ENCODE results near the gene CACTIN.
"Not testable (repeated sequence)": the region's sequence is repeated elsewhere in the genome, so short reads cannot be mapped to it uniquely, and the experiment has no call there.

The CACTIN gene

DNA sequence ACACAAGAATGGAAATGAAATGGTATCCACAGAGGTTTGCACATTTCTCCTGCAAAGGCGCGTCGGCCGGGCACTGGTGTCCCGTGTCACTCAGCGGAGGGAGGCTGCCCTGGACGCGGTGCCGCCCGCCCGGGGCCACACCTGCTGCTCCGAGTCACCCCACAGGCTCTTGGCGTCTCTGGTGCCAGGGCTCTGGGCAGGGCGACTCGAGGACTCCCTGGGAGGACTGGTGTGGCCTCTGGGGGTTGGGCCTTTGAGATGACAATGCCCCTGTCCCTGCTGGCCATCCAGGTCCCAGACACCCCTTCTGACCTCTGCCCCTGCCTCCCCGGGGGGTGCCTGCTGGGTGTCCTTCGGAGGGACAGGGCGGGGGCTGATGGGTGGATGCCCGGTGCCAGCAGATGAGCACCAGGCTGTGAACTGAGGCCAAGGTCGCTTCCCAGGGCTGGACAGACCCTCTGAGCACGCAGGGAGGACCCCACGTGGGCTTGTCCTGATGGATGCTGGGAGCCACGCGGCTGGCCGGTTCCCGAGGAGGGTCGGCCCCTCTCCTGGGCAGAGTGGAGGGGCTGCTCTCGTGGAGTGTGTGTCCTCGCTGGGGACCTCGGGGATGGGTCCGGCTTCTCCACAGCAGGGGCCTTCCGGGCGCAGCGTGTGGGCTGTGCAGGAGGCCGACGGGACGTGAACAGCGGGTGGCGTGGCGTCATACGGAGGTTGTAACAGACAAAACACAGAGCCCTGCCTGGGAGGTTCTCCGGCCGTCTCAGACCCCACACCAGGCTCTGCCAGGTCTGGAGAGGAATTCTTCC lies 4.7 kb upstream of the CACTIN start:
- no peak overlapping the region for H3K4me3 ChIP-seq
- TF ChIP-seq Cebpa-rat (IDR thresholded peaks at IDR 0.05), result no peak
- peaks cover 0 to 55% (median 3%) of the 10 kb centered on the region in 11 experiments; a peak in 17 of 22 replicates for H4K20me1 ChIP-seq
- no peak overlapping the region; a peak in 1 of 22 replicates for H3K27ac ChIP-seq
- peaks cover 14 to 49% (median 29%) of the 10 kb centered on the region in 11 experiments; a peak in 20 of 22 replicates for H3K36me3 ChIP-seq
- peak overlapping the region in 3 of 11 experiments; percentile 5 to 29 (median 10); a peak in 4 of 22 replicates for H3K9ac ChIP-seq
- H3K4me1 ChIP-seq, result peaks cover 0 to 13% (median 4%) of the 10 kb centered on the region in 10 experiments; a peak in 7 of 20 replicates
- H3K4me2 ChIP-seq, result 0 out of 22 replicates have a peak overlapping the region, but pooled peaks of 1 of the 11 experiments have one; percentile 3
- no peaks in the 10 kb centered on the region for H3K9me3 ChIP-seq (replicated peaks in 1 of 11)
- no peaks in the 10 kb centered on the region for H3K27me3 ChIP-seq

DNA sequence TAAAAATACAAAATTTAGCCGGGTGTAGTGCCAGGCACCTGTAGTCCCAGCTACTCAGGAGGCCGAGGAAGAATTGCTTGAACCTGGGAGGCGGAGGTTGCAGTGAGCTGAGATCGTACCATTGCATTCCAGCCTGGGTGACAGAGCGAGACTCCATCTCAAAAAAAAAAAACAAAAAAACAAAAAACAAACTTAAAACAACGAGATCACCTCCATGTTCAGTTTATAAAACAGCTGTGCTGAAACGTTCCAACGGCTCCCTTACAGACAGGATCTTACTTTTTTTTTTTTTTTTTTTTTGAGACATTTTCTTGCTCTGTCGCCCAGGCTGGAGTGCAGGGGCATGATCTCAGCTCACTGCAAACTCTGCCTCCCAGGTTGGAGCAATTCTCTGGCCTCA lies 2.2 kb upstream of the CACTIN start:
- peaks cover 19 to 41% (median 35%) of the 10 kb centered on the region in 11 experiments for H3K36me3 ChIP-seq
- H3K4me3 ChIP-seq; H3K27me3 ChIP-seq; H3K27ac ChIP-seq; H3K4me2 ChIP-seq; H3K9me3 ChIP-seq (replicated peaks in 1 of 11): not testable (repeated sequence)
- H3K9ac ChIP-seq, result peak overlapping the region in 1 of 11 experiments; percentile 23; a peak in 1 of 22 replicates
- H4K20me1 ChIP-seq, result peaks cover 0 to 63% (median 28%) of the 10 kb centered on the region in 11 experiments; a peak in 19 of 22 replicates
- H3K4me1 ChIP-seq, result peaks cover 18 to 31% (median 22%) of the 10 kb centered on the region in 10 experiments

DNA sequence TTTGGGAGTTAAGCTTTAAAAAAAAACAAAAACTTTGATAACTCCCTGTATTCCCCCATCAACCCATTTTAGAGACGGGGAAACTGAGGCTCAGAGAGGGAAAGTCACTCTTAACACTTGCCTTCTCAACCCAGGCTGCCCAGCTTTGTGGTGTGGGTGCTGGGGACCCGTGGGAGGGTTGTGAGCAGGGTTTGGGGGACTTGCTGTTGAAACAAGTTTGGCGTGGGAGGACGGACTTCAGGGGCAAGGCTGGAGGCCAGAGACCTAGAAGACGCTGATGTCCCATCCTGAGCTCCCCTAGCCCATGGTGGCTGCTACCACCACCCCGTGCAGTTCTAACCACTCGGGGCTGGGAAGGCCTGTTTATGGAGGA lies 747 bp upstream of the CACTIN start:
- peaks cover 18 to 35% (median 22%) of the 10 kb centered on the region in 10 experiments for H3K4me1 ChIP-seq
- peaks cover 0 to 63% (median 41%) of the 10 kb centered on the region in 11 experiments; a peak in 19 of 22 replicates for H4K20me1 ChIP-seq
- no peak overlapping the region; a peak in 1 of 20 replicates for H3K4me3 ChIP-seq
- H3K9ac ChIP-seq, result peak overlapping the region in 4 of 11 experiments; percentile 89 to 96 (median 94); a peak in 2 of 22 replicates
- no peaks in the 10 kb centered on the region for H3K9me3 ChIP-seq (replicated peaks in 1 of 11)
- H3K4me2 ChIP-seq, result peak overlapping the region in 9 of 11 experiments; percentile 36 to 100 (median 92); a peak in 17 of 22 replicates
- H3K36me3 ChIP-seq, result peaks cover 22 to 41% (median 35%) of the 10 kb centered on the region in 11 experiments
- H3K27me3 ChIP-seq, result no peaks in the 10 kb centered on the region
- no peak for TF ChIP-seq Cebpa-rat (IDR thresholded peaks at IDR 0.05)
- H3K27ac ChIP-seq, result peak overlapping the region in 3 of 11 experiments; percentile 8 to 98 (median 94); a peak in 4 of 22 replicates

DNA sequence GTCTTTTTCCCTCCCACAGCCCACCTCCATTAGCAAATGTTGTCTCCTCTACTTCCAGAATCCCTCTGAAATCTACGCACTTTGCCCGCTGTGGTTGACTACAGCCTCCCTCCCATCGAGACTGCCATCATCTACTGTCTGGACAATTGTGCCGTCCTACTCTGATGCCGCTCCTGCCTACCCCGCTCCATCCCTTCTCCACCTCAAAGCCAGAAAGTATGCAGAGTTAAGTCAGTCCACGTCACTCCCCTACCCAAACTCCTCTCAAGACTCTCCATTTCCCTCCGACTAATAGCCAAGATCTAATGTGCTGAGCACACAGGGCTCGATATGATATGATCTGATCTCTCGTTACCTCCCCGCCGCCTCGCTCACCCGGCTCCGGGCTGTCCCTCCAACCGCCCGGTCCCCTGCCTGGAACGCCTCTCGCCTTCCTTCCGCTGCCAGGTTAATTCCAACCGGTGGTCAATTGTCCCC lies 556 bp downstream of the CACTIN start:
- H3K9me3 ChIP-seq (replicated peaks in 1 of 11), result no peaks in the 10 kb centered on the region
- peak overlapping the region; percentile 90 to 98 (median 96) for H3K27ac ChIP-seq
- H3K36me3 ChIP-seq, result peaks cover 27 to 41% (median 35%) of the 10 kb centered on the region in 11 experiments; a peak in 21 of 22 replicates
- peak overlapping the region; percentile 79 to 99 (median 94) for H3K4me3 ChIP-seq
- H3K4me2 ChIP-seq, result peak overlapping the region; percentile 90 to 100 (median 97)
- no peak for TF ChIP-seq Cebpa-rat (IDR thresholded peaks at IDR 0.05)
- peaks cover 18 to 35% (median 22%) of the 10 kb centered on the region in 10 experiments for H3K4me1 ChIP-seq
- H3K27me3 ChIP-seq, result no peaks in the 10 kb centered on the region
- peak overlapping the region; percentile 82 to 96 (median 91) for H3K9ac ChIP-seq
- peaks cover 0 to 63% (median 53%) of the 10 kb centered on the region in 11 experiments; a peak in 19 of 22 replicates for H4K20me1 ChIP-seq

DNA sequence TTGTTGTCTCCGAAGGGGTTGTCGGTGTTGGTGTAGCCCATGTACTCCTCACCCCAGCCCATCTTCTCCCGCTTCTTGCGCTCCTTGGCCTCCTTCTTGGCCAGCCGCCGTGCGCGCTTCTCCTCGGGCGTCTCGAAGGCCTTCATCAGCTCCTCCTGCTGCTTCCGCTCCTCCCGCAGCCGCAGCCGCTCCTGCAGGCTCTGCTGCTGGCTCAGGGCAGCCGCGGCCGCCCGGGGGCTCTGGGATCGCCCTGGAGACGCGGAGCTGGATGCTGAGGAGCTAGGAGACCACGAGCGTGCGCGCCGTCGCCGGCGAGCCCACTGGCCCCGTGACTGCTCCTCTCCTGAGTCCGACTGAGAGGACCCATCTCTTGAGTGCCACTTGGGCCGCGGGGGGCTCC lies 2.9 kb downstream of the CACTIN start:
- H3K9me3 ChIP-seq (replicated peaks in 1 of 11), result no peaks in the 10 kb centered on the region
- H4K20me1 ChIP-seq, result peaks cover 0 to 78% (median 72%) of the 10 kb centered on the region in 11 experiments; a peak in 19 of 22 replicates
- H3K4me3 ChIP-seq, result no peak overlapping the region
- peak overlapping the region in 4 of 11 experiments; percentile 9 to 96 (median 92); a peak in 4 of 22 replicates for H3K9ac ChIP-seq
- no peak overlapping the region for H3K4me2 ChIP-seq
- no peak overlapping the region for H3K27ac ChIP-seq
- H3K27me3 ChIP-seq, result no peaks in the 10 kb centered on the region
- H3K36me3 ChIP-seq, result peaks cover 43 to 62% (median 51%) of the 10 kb centered on the region in 11 experiments; a peak in 21 of 22 replicates
- peaks cover 19 to 36% (median 25%) of the 10 kb centered on the region in 10 experiments for H3K4me1 ChIP-seq
- TF ChIP-seq Cebpa-rat (IDR thresholded peaks at IDR 0.05), result no peak

DNA sequence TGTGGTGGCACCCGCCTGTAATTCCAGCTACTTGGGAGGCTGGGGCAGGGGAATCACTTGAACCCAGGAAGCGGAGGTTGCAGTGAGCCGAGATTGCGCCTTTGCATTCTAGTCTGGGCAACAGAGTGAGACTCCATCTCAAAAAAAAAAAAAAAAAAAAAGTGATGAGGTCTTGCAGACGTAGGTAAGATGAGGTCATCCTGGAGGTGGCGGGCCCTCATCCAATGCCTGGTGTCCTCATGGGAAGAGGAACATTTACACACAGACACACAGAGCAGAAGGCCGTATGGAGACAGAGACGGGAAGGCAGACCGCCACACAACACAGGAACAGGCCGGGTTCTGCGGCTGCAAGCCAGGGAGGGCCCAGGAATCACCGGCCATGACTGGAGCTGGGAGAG lies 4.4 kb downstream of the CACTIN start:
- Histone ChIP-seq H3K36me3 (peaks cover 43 to 62% (median 51%) of the 10 kb centered on the region in 11 experiments; a peak in 21 of 22 replicates), H3K4me1 (peaks cover 34 to 48% (median 39%) of the 10 kb centered on the region in 10 experiments), H3K9ac (no peak overlapping the region), H3K27me3 (no peaks in the 10 kb centered on the region), H3K9me3 (replicated peaks in 1 of 11) (no peaks in the 10 kb centered on the region), H3K4me3 (no peak overlapping the region), H3K4me2 (no peak overlapping the region), H3K27ac (no peak overlapping the region), H4K20me1 (peaks cover 0 to 93% (median 82%) of the 10 kb centered on the region in 11 experiments; a peak in 20 of 22 replicates)
- TF ChIP-seq Cebpa-rat (IDR thresholded peaks at IDR 0.05), result no peak

DNA sequence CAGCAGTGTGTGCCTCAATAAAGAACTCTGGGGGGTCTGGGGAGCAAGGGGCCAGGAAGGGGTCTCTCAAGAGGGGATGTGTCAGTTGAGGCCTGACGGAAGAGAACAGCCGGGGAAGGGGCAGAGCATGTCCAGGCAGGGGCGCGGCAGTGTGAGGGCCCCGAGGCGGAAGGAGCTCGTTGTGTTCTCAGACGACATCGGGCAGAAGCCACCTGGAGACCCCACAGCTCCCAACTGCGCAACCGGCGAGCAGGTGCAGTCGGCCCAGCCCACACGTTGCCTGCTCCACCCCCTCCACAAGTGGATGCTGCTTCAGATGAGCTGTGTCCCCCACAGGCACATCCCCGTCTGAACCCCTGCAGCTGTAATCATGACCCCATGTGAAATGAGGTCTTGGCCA lies 4.9 kb downstream of the CACTIN start:
- Histone ChIP-seq H3K4me2 (no peak overlapping the region), H3K27ac (no peak overlapping the region), H4K20me1 (peaks cover 0 to 99% (median 82%) of the 10 kb centered on the region in 11 experiments; a peak in 20 of 22 replicates), H3K9me3 (replicated peaks in 1 of 11) (no peaks in the 10 kb centered on the region), H3K27me3 (no peaks in the 10 kb centered on the region), H3K4me3 (no peak overlapping the region), H3K36me3 (peaks cover 43 to 67% (median 51%) of the 10 kb centered on the region in 11 experiments; a peak in 21 of 22 replicates), H3K4me1 (peaks cover 38 to 53% (median 44%) of the 10 kb centered on the region in 10 experiments), H3K9ac (no peak overlapping the region)
- no peak for TF ChIP-seq Cebpa-rat (IDR thresholded peaks at IDR 0.05)

DNA sequence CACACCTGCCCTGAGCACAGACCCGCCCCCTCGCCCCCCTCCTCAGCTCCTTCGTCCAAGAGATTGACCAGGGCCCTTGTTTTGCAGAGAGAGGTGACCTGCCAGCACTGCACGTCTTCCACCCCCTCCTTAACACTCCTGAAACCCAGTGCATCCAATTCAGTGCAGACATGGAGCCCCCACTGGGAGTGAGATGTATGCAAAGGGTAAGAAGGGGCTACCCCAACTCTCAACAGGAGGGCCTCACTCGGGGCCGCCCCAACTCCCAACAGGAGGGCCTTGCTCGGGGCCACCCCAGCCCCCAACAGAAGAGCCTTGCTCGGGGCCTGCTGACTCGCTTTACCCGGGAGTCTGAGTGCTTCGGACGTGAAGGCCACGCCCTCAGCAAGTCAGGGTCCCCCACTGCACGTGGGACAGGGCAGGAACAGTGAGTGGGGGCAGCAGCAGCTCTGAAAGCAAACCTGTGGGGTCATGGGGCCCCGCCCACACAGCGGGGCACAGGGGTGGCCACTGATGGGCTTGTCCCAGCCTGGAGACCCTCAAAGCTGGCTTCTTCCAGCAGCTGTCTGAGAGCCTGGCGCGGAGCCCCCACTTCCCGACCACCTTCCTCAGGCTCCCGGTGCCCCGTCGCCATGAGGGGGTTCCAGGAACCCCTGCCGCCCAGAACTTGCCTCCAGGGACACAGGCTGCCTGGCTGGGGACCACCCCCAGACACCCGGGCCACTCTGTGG lies 5.6 kb downstream of the CACTIN start:
- H3K4me3 ChIP-seq, result no peak overlapping the region
- H3K4me2 ChIP-seq, result no peak overlapping the region
- H3K27me3 ChIP-seq, result no peaks in the 10 kb centered on the region
- H3K36me3 ChIP-seq, result peaks cover 43 to 74% (median 51%) of the 10 kb centered on the region in 11 experiments; a peak in 21 of 22 replicates
- H3K9me3 ChIP-seq (replicated peaks in 1 of 11), result no peaks in the 10 kb centered on the region
- peaks cover 40 to 54% (median 46%) of the 10 kb centered on the region in 10 experiments for H3K4me1 ChIP-seq
- peaks cover 0 to 98% (median 79%) of the 10 kb centered on the region in 11 experiments; a peak in 20 of 22 replicates for H4K20me1 ChIP-seq
- no peak overlapping the region for H3K9ac ChIP-seq
- TF ChIP-seq Cebpa-rat (IDR thresholded peaks at IDR 0.05), result no peak
- no peak overlapping the region for H3K27ac ChIP-seq
